RWPE2 (cell line): Measurements from ENCODE around the gene CDC6.

Experiments
- ATAC-seq: fragments of 200-7000 bp; cut with Tn5 transposase; 3 replicates; pipeline ENCODE4 v1.9.1; 2021; ENCODE audit warnings: low read depth
- DNase-seq: peaks from one replicate; pipeline ENCODE4 v3.0.0-alpha.2; 2020; ENCODE audit warnings: low spot score
- H3K27ac ChIP-seq: fragments of 450-650 bp; 2 replicates; pipeline ENCODE4 v1.5.1; 2017; ENCODE audit warnings: mild to moderate bottlenecking; ENCODE audit not compliant: poor library complexity, severe bottlenecking
- H3K27me3 ChIP-seq: fragments of 250-450 bp; sonication (Bioruptor Pico); 2 replicates; pipeline ENCODE4 v1.5.1; 2021; ENCODE audit warnings: mild to moderate bottlenecking, moderate library complexity; ENCODE audit not compliant: insufficient read depth, poor library complexity, severe bottlenecking
- H3K36me3 ChIP-seq: fragments of 250-450 bp; sonication (Bioruptor Pico); 2 replicates; pipeline ENCODE4 v1.5.1; 2020; ENCODE audit warnings: low read depth, mild to moderate bottlenecking, moderate library complexity
- H3K4me1 ChIP-seq: fragments of 250-450 bp; sonication (Bioruptor Pico); 2 replicates; pipeline ENCODE4 v1.5.1; 2021; ENCODE audit warnings: mild to moderate bottlenecking, moderate library complexity; ENCODE audit not compliant: insufficient read depth, poor library complexity, severe bottlenecking
- H3K4me3 ChIP-seq: fragments of 250-450 bp; sonication (Bioruptor Pico); 2 replicates; pipeline ENCODE4 v1.5.1; 2021; ENCODE audit warnings: mild to moderate bottlenecking, moderate library complexity; ENCODE audit not compliant: severe bottlenecking
- H3K9me3 ChIP-seq: fragments of 250-450 bp; sonication (Bioruptor Pico); 2 replicates; pipeline ENCODE4 v1.5.1; 2021; ENCODE audit warnings: mild to moderate bottlenecking, moderate library complexity; ENCODE audit not compliant: severe bottlenecking
- CTCF ChIP-seq: fragments of 450-650 bp; IDR thresholded peaks from one replicate; pipeline ENCODE4 v1.5.1; 2017; ENCODE audit warnings: mild to moderate bottlenecking, moderate library complexity; ENCODE audit not compliant: poor library complexity, severe bottlenecking

CDC6 gene

DNA sequence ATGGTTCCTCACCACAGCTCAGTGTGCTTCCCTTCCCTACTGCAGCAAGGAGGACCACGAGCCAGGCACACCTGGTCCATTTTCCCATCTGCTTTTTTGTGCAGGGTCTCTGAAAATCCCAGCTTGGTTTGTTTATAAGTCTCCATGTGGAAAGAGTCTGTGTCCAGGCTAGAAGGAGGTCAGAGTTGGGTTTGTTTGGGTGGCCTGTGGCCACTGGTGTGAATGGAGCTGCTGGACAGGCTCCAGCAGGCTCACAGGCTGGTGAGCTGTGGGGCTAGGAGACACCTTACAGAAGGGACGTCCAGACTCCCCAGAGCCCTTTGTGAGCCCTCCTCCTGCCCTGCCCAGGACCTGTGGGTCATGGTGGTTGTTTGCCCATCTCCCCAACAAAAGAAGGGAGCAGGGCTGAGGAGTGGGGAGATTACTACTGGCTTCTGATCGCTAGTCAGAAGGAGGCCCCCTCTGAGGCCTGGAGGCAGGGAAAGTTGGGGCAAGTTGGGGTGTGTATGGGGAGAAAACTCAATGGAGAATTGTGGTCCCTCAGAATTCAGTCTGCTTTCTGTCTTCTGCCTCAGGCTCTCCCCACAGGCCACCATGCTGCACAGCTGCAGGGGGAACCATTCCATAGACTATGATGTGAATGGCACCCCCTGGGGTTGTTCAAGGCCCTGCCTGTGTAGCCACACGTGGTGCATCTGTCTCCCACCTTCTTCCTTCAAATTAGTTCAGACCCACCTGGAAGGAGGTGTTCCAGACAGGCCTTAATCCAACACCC, 25.4 kb downstream of the CDC6 start:
- ATAC-seq (no peak), DNase-seq (no peak)
- no peaks in the 10 kb centered on the region for H3K36me3 ChIP-seq
- H3K4me1 ChIP-seq, result peaks cover 77% of the 10 kb centered on the region
- H3K27ac ChIP-seq, result peak overlapping the region; percentile 97
- no peaks in the 10 kb centered on the region for H3K9me3 ChIP-seq
- no peaks in the 10 kb centered on the region for H3K27me3 ChIP-seq
- no peak overlapping the region for H3K4me3 ChIP-seq
- TF ChIP-seq CTCF, result no peak

DNA sequence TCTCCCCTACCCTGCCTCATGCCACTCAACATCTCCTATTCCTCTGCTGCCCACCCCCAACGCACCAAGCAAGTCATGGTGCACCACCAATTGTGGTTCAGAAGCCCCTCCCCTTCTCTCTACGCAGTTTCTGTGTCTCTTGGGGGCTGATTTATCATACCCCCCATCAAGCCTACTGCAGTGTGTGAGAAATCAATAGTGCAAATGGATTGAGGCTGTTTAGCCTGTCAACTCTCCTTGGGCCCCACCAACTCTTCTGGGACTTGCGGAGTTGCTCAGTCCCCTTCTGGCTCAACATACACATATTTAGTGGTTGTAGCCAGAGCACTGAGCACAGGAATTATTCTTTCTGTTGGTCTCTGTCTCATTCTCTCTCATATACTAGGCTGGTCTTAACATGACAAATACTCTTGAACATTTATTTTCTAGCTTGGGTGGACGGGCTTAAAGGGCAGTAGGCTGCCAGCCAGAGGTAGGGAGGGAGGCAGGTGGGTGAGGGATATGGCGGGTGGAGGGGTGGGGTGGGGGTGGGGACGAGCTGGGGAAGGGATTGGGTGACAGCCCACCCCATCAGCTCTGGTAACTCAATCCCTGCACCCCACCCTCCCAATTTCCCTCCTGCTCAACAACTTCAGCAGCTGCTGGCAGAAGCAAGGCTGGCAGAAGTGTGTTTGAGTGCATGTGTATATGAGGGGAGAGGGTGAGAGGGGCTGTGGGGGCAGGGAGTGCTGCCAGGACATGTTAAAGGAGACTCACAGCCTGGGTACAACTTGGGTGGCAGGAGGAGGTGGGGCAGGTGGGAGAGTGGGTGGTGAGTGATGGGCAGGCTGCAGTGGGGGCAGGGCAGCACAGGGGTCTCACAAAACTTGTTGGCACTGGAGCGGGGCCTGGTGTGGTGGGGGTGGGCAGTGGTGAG, 26.2 kb downstream of the CDC6 start:
- no peak for TF ChIP-seq CTCF
- ATAC-seq (peak; percentile 2; the same call in 1 of the 3 replicates), DNase-seq (no peak)
- H3K4me1 ChIP-seq, result peaks cover 72% of the 10 kb centered on the region
- H3K27ac ChIP-seq, result peak overlapping the region; percentile 97
- H3K4me3 ChIP-seq, result no peak overlapping the region
- H3K27me3 ChIP-seq, result no peaks in the 10 kb centered on the region
- no peaks in the 10 kb centered on the region for H3K9me3 ChIP-seq
- H3K36me3 ChIP-seq, result no peaks in the 10 kb centered on the region

DNA sequence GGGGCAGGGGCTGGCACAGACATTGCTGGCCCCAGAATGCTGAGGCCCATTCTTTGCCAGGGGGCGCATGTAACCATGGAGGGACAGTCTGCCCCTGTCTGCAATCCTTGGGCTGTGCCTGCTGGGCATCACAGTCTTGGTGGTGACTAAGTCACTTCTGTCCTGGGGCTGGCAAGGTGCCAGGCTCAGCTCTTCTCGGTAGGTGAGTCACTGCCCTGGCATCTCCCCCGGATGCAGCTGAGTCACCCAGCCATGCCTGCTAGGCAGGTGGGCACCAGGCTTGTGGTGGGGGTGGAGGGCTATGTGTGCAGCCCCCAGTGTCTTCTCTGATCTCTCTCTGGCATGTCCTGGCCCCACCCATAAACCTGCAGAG, 26.9 kb downstream of the CDC6 start:
- Histone ChIP-seq H3K27me3 (no peaks in the 10 kb centered on the region), H3K9me3 (no peaks in the 10 kb centered on the region), H3K27ac (peak overlapping the region; percentile 97), H3K4me3 (no peak overlapping the region), H3K36me3 (no peaks in the 10 kb centered on the region), H3K4me1 (peaks cover 72% of the 10 kb centered on the region)
- DNase-seq, result peak; percentile 98
- ATAC-seq, result peak; percentile 31
- no peak for TF ChIP-seq CTCF

- Histone ChIP-seq H3K9me3 (no peaks in the 10 kb centered on the region), H3K27me3 (no peaks in the 10 kb centered on the region), H3K4me1 (peaks cover 71% of the 10 kb centered on the region), H3K36me3 (no peaks in the 10 kb centered on the region), H3K4me3 (no peak overlapping the region), H3K27ac (peak overlapping the region; percentile 97)
- TF ChIP-seq CTCF, result no peak
- DNase-seq (no peak), ATAC-seq (no peak)
Measured at GRCh38 chr17:40315206-40315605, 27.5 kb downstream of the CDC6 start.
